Stimulated activated CD8-positive, alpha-beta memory T cell treated with anti-CD3 and anti-CD28 coated beads, Interleukin-12 subunit alpha, Interleukin-12 subunit beta, amount 100 ng/mL, for 24 hours (primary cell): ENCODE results near the gene SPSB1.
A peak's percentile ranks its signal among the peaks of the same experiment; 100 is the strongest.

Source experiments
- DNase-seq: peaks from one replicate; pipeline ENCODE4 v3.0.0-alpha.2; 2020; ENCODE audit errors: extremely low read depth

SPSB1 gene

GRCh38 chr1:9260059-9260766, 32.5 kb upstream of the SPSB1 start:
- no peak for DNase-seq

- no peak for DNase-seq
Measured at GRCh38 chr1:9261496-9261895, 31.2 kb upstream of the SPSB1 start.

DNA sequence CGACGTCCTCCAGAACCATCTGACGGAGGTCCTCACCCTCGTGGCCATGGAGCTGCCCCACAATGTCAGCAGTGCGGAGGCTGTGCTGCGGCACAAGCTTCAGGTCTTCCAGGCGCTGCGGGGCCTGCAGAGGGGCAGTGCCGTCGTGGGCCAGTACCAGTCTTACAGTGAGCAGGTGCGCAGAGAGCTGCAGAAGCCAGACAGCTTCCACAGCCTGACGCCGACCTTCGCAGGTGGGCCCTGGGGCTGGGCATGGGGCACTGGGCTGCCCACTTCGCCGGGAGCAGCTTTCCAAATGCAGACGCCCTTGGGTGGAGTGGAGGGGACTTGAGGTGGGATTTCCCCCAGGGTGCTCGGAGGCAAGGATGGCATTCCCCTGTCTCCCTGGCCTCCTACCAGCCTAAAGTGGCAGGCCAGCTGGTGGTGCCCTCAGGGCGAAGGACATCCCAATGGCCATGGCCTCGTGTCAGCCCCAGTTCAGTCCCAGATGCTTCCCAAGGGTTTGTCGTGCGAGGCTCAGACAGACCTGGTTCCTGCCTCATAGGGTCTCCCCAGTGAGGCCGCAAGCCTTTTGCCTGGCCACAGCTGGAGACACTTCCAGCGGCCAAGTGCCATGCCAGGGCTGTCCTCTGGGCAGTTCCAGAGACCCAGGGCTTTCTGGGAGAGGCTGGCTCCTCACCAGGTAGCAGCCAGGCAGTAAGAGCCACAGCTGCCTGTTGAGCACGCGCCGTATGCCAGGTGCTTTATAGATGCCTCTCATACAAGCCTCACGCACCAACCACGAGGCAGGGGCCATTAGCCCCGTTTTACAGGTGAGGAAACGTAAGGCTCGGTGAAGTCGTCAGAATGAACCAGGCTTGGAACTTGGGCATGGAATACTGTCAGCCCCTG, 30.4 kb upstream of the SPSB1 start:
- DNase-seq: no peak

DNA sequence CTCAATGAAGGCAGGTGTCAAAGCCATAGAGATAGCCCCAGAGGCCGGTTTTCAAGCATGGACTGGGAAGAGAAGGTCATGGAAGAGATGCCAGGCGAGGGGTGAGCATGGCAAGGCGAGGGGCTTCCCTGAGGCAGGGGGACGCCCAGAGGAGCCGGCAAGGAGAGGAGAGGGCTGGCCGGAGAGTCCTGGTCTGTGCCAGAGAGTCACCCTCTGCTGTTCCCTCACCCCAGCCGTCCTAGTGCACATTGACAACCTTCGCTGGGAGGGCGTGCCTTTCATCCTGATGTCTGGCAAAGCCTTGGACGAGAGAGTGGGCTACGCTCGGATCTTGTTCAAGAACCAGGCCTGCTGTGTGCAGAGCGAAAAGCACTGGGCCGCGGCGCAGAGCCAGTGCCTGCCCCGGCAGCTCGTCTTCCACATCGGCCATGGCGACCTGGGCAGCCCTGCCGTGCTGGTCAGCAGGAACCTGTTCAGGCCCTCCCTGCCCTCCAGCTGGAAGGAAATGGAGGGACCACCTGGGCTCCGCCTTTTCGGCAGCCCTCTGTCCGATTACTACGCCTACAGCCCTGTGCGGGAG, 29.3 kb upstream of the SPSB1 start:
- DNase-seq: no peak

DNA sequence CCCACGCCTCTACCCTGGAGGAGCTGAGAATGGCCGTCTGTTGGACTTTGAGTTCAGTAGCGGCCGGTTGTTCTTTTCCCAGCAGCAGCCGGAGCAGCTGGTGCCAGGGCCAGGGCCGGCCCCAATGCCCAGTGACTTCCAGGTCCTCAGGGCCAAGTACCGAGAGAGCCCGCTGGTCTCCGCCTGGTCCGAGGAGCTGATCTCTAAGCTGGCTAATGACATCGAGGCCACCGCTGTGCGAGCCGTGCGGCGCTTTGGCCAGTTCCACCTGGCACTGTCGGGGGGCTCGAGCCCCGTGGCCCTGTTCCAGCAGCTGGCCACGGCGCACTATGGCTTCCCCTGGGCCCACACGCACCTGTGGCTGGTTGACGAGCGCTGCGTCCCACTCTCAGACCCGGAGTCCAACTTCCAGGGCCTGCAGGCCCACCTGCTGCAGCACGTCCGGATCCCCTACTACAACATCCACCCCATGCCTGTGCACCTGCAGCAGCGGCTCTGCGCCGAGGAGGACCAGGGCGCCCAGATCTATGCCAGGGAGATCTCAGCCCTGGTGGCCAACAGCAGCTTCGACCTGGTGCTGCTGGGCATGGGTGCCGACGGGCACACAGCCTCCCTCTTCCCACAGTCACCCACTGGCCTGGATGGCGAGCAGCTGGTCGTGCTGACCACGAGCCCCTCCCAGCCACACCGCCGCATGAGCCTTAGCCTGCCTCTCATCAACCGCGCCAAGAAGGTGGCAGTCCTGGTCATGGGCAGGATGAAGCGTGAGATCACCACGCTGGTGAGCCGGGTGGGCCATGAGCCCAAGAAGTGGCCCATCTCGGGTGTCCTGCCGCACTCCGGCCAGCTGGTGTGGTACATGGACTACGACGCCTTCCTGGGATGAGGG, 28.5 kb upstream of the SPSB1 start:
- DNase-seq: no peak

DNA sequence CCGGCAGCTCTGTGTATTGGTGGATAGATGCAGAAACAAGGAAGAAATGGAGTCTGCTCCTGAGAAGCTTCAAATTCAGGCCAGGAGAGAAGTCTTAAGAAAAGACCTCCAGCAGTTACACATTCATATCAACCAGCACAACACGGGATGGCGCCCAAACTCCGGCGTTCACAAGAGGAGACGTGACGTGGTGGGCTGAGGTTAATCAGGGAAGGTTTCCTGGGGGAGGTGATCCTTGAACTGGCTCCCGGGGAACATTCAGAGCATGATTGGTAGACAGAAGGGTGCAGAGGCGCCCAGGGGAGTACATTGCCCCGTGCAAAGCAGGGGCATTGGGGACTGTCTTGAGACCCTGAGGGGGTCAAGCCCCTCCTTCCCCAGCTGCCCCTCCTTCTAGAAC, 27.7 kb upstream of the SPSB1 start:
- DNase-seq: no peak

DNA sequence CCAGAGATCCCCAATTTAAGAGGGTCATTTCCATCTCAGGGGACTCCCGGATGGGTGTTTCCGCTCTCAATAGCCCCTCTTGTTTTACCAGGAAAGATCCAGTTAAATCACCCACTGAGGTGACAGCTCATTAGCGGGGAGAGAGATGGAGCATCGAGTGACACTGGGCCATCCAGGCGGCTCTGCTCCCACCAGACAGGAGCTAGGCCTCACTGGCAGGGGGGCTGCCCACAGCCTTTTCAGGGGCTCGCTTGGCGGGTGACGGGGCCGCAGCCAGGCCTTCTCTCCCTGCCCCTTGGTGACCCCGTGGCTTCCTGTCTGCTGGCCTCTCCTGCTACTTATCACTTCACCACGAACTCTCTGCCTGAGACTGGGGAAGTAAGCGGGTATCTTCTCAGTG, 26.7 kb upstream of the SPSB1 start:
- DNase-seq: no peak

DNA sequence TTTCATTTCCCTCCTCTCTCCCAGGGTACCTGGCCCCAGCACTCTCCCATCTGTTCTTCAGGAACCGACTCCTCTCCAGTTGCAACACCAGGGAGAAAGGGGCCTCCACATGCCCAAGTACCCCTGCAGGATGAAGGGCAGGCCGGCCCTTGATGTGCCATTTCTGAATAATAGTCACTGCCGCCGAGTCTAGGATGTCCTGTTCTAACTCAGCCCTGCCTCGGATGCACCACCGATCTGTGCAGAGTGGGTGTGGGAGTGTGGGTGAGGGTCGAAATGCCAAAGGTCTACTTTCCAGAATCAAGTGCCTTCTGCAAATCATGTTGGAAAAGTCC, 25.4 kb upstream of the SPSB1 start:
- no peak for DNase-seq

GRCh38 chr1:9267827-9268581, 24.7 kb upstream of the SPSB1 start:
- no peak for DNase-seq

DNA sequence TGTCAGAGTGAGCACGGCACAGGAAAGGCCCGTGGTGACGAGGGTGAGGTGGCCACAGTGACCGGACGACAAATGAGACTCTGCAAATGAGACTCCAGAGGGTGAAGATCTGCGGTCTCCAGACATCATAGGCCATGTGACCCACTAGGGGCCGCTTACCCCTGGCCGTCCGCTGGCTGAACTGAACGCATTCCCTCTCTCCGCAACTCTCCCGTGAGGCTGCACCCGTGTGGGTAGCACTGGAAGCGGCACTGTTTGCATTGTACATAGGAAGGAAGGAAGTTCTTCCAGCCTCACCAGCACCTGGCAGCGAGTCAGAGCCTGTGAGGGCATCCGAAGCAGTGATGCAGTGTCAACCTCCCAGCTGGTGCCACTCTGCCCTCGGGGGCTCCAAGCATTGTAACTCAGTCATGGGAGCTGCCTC, 23.6 kb upstream of the SPSB1 start:
- DNase-seq: no peak

DNA sequence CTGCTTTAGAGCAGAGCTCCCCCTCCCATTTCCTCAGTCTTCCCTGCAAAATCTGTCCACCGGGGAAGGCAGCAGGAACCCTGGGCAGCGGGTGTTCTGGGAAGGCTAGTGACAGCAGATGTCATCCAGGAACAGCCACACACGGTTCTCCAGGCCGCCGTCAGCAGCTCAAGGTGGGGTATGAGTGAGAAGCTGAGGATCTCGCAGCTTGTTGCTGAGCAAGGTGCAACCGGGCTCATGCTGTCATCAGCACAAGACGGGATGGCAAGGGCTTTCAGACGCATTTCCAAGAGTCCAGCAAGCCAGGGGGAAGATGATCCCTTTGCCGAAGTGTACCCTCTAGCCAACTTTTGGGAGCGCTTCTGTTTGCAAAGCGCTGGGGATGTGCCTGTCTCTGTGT, 23.0 kb upstream of the SPSB1 start:
- DNase-seq: no peak

DNA sequence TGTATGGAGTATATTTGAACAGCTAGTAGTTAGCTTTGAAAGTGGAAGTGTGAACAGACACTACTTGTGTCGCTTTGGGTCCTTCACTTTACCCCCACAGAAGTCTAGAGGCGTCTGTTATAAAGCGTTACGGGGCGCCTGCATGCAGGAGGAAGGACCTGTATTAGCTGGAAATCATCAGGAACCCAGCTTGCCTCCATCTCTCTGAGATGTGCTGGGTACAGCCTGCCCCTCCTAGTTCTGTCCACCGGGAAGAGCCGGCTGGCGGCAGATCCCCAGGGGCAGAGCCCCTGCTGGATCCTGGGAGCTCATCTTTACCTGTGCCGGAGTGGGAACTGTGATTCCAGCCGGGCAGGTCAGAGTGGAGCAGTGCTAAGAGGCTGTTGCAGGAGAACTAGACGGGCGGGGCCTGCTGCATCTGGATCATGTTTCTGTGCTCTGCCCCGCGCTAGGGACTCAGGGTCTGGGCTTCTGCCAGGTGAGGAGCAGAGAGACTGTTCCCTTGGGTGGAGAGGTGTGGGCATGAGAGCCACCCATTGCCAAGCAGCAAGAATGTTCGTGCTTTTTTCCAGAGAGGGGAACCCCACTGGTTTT, 22.3 kb upstream of the SPSB1 start:
- no peak for DNase-seq

- no peak for DNase-seq
Measured at GRCh38 chr1:9271283-9271682, 21.4 kb upstream of the SPSB1 start.

DNA sequence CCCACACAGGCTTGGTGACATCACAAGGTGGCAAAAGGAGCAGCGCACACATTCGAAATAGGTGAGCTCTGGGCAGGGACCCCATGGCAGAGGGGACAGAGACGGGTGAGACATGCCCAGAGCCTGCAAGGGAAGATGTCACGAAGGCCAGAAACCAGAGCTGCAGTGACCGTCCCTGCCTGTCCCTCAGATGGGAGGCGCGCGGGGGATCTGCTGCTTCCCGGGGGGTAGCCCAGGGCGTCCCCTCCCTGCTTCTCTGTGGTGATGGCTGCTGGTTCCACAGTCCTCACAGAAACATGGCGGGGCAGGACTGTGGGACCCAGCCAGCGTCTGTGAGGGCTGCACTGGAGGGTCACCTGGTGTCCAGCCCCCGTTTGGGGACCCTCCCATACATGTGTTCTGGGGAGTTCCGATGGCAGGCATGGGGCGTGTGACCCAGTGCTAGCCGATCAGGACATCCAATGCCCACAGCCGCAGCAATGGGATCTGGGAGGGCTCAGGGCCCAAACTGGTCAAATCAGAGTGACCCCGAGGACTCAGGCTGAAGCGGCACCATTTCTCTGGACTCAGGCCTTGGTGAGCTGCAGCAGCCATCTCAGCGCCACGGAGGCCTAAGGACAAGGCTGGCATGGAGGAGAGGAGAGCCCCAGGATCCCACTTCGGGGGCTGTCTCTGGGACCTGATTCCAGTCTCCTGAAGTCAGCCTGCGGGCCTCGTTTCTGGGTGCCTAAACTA, 20.7 kb upstream of the SPSB1 start:
- DNase-seq: no peak

DNA sequence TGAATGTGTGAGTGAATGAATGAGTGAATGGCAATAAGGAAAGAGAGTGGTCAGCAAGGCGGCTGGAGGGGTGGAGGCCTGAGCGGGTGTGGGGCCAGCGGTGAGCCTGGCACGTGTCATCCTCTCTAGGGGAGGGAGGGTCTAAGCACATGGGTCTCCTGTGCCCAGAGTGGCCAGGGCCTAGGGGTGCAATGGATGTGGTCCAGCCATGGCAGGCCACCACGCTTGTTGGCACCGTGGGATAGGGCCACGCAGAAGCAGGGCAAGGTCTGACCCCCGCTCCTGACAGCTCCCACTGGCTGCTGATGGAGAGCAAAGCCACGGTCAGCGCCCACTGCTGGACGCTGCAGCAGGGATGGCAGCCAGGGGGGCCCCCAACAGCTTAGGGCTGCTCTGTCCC, 19.5 kb upstream of the SPSB1 start:
- DNase-seq: no peak

DNA sequence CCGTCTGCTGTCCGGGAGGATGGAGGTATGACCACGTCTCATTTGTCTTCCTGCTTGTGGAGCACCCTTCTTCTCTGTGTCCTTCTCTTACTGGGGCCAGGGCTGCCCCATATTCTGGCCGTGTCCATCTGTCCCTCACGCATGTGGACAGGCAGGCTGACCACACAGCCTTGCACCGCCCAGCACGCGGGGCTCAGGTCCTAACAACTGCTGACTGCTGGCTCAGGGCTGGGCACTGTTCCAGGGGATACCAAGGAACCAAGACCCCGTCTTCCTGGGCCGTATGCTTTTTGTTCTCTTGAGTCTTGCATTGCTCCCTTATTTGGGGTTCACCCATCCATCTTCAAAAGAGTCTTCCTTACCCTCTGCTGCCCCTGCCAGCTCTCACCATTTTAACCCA, 17.5 kb upstream of the SPSB1 start:
- DNase-seq: no peak

- peak; percentile 68 for DNase-seq
Measured at GRCh38 chr1:9275567-9276034, 17.1 kb upstream of the SPSB1 start.

DNA sequence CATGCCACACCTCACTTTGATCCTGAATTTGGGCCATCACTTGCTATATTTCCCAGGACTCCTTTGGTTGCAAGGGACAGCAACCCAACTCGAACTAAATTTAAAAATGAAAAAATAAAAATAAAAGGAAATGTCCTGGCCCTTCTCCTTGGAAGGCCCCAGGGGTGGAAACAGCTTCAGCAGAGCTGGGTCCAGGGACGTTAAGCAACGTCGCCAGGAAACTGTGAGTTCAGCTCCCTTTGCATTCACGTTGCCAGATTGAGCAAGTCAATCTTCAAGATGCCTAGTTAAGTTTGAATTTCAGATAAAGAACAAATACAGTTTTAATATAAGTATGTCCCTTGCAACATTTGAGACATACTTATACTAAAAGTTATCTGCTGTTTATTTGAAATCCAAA, 14.6 kb upstream of the SPSB1 start:
- DNase-seq: no peak

DNA sequence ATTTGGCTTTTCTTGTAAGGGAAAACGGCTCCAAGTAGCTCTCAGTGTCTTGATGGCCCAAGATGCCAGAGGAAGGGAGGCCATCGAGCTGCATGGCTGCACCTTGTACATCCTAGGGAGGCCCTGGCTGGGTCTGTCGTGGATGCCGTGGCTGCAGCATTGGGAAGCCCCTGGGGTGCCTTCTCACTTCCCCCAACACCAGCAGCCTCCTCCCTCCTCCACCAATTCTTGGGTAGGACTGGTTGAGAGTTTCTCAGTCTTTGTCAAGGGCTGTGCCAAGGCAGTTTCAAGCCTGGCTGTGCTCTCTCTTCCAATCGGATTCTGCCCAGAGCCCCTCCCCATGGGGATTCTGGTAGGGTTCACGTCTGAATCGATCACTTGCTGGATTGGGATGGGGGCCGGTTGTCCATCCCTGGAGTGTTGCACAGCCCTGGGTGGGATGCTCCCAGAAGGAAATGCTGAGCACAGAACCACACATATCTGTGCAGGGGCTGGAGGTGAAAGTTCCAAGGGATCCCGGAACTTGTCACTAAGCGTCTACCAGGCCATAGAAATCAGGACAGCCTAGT, 14.0 kb upstream of the SPSB1 start:
- no peak for DNase-seq
